ENCODE data around the gene CGB5. TPM values are rescaled to one million over a fixed set of nuclear protein-coding genes. Genes with fewer than 3 reads are reported as not detected.
A peak's percentile ranks its signal among the peaks of the same experiment; 100 is the strongest.

The CGB5 gene
- total and polyA plus RNA-seq, 9 of the 15 experiments (the other 6 are each of a cell fraction or from before 2014, with no cell fraction given): not detected

DNA sequence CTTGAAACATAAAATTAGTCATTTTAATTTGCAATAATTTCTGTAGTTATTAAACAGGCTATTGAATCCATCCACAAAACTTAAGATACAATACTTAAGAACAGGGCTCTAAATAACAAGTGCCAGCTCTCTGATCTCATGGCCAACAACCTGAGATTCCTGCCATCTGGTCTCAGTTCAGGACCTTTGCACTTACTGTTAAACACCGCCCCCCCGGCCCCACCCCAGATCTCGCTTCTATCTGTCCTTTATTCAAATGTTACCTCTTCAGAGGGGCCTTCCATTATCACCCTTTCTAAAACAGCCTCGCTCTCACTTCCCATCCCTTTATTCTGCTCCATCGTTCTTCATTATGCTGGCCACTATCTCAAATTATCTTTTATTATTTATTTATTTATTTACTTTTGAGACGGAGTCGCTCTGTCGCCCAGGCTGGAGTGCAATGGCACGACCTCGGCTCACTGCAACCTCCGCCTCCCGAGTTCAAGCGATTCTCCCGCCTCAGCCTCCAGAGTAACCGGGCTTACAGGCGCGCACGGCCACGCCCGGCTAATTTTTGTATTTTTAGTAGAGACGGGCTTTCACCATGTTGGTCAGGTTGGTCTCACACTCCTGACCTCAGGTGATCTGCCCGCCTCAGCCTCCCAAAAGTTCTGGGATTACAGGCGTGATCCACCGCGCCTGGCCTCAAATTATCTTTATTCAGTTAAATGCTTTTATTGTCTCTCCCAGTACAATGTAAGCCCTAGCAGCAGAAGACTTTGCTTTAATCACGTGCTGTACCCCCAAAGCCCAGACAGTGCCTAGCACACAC lies 40.8 kb downstream of the CGB5 start (continued):
- TF ChIP-seq ZNF766 (CRISPR knock-in tag; conservative IDR thresholded peaks at IDR 0.05): 0 out of 2 replicates have a peak, but pooled peaks have one; percentile 3
- TF ChIP-seq ZNF184 (CRISPR knock-in tag; IDR thresholded peaks at IDR 0.05): no peak
- TF ChIP-seq SMAD4 (CRISPR knock-in tag; conservative IDR thresholded peaks at IDR 0.05): 0 out of 2 replicates have a peak, but pooled peaks have one; percentile 36
- TF ChIP-seq, protein P1, sequence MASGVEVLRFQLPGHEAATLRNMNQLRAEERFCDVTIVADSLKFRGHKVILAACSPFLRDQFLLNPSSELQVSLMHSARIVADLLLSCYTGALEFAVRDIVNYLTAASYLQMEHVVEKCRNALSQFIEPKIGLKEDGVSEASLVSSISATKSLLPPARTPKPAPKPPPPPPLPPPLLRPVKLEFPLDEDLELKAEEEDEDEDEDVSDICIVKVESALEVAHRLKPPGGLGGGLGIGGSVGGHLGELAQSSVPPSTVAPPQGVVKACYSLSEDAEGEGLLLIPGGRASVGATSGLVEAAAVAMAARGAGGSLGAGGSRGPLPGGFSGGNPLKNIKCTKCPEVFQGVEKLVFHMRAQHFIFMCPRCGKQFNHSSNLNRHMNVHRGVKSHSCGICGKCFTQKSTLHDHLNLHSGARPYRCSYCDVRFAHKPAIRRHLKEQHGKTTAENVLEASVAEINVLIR (CRISPR knock-in tag; IDR thresholded peaks at IDR 0.05): no peak
- TF ChIP-seq, protein P2, sequence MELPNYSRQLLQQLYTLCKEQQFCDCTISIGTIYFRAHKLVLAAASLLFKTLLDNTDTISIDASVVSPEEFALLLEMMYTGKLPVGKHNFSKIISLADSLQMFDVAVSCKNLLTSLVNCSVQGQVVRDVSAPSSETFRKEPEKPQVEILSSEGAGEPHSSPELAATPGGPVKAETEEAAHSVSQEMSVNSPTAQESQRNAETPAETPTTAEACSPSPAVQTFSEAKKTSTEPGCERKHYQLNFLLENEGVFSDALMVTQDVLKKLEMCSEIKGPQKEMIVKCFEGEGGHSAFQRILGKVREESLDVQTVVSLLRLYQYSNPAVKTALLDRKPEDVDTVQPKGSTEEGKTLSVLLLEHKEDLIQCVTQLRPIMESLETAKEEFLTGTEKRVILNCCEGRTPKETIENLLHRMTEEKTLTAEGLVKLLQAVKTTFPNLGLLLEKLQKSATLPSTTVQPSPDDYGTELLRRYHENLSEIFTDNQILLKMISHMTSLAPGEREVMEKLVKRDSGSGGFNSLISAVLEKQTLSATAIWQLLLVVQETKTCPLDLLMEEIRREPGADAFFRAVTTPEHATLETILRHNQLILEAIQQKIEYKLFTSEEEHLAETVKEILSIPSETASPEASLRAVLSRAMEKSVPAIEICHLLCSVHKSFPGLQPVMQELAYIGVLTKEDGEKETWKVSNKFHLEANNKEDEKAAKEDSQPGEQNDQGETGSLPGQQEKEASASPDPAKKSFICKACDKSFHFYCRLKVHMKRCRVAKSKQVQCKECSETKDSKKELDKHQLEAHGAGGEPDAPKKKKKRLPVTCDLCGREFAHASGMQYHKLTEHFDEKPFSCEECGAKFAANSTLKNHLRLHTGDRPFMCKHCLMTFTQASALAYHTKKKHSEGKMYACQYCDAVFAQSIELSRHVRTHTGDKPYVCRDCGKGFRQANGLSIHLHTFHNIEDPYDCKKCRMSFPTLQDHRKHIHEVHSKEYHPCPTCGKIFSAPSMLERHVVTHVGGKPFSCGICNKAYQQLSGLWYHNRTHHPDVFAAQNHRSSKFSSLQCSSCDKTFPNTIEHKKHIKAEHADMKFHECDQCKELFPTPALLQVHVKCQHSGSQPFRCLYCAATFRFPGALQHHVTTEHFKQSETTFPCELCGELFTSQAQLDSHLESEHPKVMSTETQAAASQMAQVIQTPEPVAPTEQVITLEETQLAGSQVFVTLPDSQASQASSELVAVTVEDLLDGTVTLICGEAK (IDR thresholded peaks at IDR 0.05): peak; percentile 56; the same call in 1 of the 2 replicates
- TF ChIP-seq, protein P2 (CRISPR knock-in tag; IDR thresholded peaks at IDR 0.05): no peak
- 0 out of 2 replicates have a peak, but pooled peaks have one; percentile 71 for TF ChIP-seq HDAC2 (IDR thresholded peaks at IDR 0.05)
- TF ChIP-seq, protein P3, sequence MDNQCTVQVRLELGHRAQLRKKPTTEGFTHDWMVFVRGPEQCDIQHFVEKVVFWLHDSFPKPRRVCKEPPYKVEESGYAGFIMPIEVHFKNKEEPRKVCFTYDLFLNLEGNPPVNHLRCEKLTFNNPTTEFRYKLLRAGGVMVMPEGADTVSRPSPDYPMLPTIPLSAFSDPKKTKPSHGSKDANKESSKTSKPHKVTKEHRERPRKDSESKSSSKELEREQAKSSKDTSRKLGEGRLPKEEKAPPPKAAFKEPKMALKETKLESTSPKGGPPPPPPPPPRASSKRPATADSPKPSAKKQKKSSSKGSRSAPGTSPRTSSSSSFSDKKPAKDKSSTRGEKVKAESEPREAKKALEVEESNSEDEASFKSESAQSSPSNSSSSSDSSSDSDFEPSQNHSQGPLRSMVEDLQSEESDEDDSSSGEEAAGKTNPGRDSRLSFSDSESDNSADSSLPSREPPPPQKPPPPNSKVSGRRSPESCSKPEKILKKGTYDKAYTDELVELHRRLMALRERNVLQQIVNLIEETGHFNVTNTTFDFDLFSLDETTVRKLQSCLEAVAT (IDR thresholded peaks at IDR 0.05): peak in 1 of 2 experiments; percentile 9; a peak in 1 of 4 replicates

Data from K562 (cell line).